Thyroid gland (tissue), 4 donors: ENCODE data around the gene DOCK1.

Experiments
- CTCF ChIP-seq, 6 experiments: fragments of 200-600 bp in 3 of 6; fragments of 450-650 bp in 3 of 6; sonication (generic) in 3 of 6; IDR thresholded peaks; one replicate each; pipeline ENCODE4 v1.5.1; 2016 to 2019; ENCODE audit warnings: antibody characterized with exemption in 6 of 6, mild to moderate bottlenecking in 2 of 6, inconsistent platforms in 1 of 6, moderate library complexity in 1 of 6
- POLR2A ChIP-seq, 2 donors: fragments of 450-650 bp; IDR thresholded peaks; one replicate each; pipeline ENCODE4 v1.6.1; 2017; ENCODE audit warnings: antibody characterized with exemption in 2 of 2, mild to moderate bottlenecking in 2 of 2, moderate library complexity in 1 of 2

GRCh38 chr10:127197154-127197432, 291.9 kb downstream of the DOCK1 start:
- TF ChIP-seq CTCF (IDR thresholded peaks at IDR 0.05) (no peak), POLR2A (IDR thresholded peaks at IDR 0.05) (no peak)
